Stimulated activated CD8-positive, alpha-beta memory T cell treated with anti-CD3 and anti-CD28 coated beads, Interleukin-2, amount 100 ng/mL, for 48 hours (primary cell): Measurements from ENCODE around the gene OR2S2.
"Not testable (repeated sequence)": the region's sequence is repeated elsewhere in the genome, so short reads cannot be mapped to it uniquely, and the experiment has no call there.

ENCODE experiments used
- DNase-seq, 2 donors: peaks; one replicate each; pipeline ENCODE4 v3.0.0-alpha.2; 2020; ENCODE audit warnings: low read depth in 2 of 2

The OR2S2 gene

DNA sequence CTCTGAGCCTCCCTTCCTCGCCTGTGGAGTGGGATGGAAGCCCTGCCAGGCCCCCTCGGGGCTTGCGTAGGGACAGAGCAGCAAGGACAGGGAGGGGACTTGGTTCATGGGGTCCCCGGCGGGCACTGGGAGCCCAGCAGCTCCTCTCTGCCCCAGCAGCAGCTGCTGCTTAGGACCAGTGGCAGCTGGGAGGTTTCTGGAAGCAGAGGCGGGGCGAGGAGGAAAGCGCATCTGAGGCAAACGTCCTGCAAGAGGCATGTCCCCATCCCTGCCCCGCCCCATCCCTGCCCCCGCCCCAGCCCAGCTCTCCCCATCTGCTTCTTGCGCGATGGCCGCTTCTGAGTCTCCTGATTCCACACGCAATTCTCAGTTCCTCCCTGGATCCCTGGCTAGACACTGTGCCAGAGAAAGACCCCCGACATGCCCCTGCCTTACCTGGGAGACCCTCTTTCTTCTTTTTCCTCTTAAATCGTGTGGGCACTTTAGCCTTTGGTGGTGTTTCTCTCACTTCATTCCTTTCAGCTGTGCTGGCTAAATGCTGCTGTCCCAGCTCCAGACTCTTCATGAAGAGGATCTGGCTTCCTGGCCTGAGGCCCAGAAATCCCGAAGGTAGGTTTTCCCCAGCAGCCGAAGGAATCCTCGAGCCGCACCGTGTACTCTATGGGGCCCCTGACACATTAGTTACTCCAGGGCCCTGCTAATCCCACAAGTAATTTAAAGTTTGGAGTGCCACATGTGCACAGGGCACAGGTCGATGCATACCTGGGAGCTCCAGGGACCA lies 4.4 kb upstream of the OR2S2 start:
- no peak for DNase-seq

DNA sequence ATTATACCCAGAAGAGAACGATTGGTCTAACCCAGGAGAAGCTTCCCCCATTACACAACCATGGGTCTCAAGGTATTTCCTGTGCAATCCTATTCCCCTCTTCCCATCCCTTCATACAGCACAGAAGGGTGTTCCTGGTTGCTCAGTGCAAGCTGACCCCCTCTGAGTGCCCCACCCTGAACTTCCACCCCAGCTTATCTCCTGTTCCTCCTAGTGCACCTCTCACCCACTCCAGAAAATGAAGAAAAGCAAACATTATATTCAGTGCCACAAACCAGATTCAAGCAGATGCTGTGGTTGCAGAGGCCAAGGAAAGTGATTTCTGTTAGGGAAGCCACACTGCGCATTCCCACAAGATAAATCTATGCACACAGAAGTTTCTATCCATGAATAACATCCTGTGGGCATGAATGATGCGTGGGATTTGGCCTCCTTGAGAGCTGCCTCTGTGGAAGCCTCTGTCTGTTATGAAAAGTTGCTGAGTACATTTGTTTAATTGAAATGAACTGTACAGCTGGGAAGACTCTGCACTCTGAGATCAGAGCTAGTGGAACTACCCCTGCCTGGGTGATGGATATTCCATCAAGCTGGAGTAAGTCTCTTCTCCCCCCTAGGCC lies 2.2 kb upstream of the OR2S2 start:
- no peak for DNase-seq

- no peak for DNase-seq
Observed at GRCh38 chr9:35956651-35957050, 1.3 kb downstream of the OR2S2 start.

- no peak for DNase-seq
Observed at GRCh38 chr9:35954942-35955546, 2.9 kb downstream of the OR2S2 start.

- no peak for DNase-seq
Observed at GRCh38 chr9:35952526-35953191, 5.3 kb downstream of the OR2S2 start.

- no peak for DNase-seq
Observed at GRCh38 chr9:35951736-35952135, 6.2 kb downstream of the OR2S2 start.

- no peak for DNase-seq
Observed at GRCh38 chr9:35948901-35949318, 9.0 kb downstream of the OR2S2 start.

DNA sequence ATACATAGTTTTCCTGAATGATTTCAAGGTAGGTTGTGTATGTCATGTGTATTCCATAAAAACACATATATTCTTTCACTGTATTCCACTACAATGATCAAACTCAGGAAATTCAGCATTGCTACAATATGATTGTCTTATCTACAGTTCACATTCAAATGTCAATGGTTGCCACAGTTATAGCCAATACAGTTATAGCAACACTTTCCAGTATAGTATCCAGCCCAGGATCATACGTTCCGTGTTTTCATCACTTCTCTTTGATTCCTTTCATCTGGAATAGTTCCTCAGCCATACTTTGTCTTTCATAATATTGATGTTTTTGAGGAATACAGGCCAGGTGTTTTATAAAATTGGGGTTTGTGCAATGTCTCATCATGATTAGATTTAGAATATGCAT lies 9.5 kb downstream of the OR2S2 start:
- no peak for DNase-seq

GRCh38 chr9:35945341-35946018 lies 12.5 kb downstream of the OR2S2 start:
- DNase-seq: peak; percentile 47 to 57

DNA sequence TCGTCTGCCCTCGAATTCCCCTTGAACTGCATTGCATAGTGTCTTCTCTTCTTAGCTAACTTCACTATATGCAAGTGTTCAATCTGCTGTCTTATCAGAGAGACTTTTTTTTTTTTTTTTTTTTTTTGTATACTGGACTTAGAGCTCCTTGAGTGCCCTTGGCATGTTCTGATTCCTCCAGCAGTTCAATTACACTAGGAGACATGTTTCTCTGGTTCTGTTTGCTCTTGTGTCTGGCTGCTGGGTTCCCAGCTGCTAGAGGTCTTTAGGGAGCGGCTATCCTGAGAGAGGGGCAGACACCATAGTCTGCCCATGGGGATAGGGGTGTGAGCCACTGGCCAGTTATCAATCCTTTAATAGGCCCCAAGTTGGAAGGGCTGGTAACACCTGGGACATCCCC lies 13.1 kb downstream of the OR2S2 start:
- DNase-seq: no peak

GRCh38 chr9:35944173-35944572 lies 13.8 kb downstream of the OR2S2 start:
- DNase-seq: no peak

GRCh38 chr9:35942286-35942685 lies 15.7 kb downstream of the OR2S2 start:
- no peak for DNase-seq

- no peak for DNase-seq
Observed at GRCh38 chr9:35940458-35941407, 17.2 kb downstream of the OR2S2 start.

- no peak for DNase-seq
Observed at GRCh38 chr9:35939679-35940250, 18.2 kb downstream of the OR2S2 start.

DNA sequence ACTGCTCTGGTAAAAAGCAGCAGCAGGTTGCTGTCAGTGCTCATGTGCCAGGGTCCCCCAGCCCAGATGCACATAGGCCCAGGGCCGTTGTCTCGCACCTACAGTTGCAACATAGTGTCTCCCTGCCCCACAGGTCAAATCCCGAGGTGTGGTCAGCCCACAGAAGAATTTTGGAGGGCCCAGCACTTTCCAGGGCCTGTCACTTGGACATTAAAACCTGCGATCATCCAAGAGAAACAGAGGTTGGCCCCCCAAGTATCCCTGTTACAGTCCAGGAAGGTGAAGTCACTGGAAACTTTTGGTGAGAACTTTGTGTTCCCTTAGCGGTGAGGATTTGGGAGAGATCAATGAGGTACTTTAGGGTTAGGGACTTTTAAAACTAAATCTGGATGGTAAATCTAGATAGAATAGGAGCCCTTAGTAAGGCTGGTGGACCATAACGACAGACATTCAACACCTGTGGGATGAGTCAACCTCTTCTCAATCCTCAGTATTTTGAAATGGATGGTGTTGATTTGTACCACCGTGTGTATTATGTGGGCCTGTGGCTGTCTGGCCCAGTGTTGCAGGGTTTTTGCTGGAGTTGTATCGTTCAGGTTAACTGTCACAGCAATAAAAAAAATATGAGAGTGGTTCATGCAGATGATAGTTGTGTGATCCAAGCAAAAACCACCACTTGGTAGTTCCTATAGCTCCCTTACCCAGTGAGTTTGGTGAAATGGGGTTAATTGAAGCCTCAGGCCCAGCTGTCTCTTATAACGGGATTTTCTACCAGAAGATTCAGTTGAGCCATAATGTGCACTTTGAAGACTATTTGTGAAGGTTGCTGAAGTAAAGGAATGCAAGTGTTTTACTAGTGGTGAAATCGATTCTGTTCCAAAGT lies 19.2 kb downstream of the OR2S2 start:
- no peak for DNase-seq

- DNase-seq: no peak
Observed at GRCh38 chr9:35937227-35937626, 20.7 kb downstream of the OR2S2 start.

DNA sequence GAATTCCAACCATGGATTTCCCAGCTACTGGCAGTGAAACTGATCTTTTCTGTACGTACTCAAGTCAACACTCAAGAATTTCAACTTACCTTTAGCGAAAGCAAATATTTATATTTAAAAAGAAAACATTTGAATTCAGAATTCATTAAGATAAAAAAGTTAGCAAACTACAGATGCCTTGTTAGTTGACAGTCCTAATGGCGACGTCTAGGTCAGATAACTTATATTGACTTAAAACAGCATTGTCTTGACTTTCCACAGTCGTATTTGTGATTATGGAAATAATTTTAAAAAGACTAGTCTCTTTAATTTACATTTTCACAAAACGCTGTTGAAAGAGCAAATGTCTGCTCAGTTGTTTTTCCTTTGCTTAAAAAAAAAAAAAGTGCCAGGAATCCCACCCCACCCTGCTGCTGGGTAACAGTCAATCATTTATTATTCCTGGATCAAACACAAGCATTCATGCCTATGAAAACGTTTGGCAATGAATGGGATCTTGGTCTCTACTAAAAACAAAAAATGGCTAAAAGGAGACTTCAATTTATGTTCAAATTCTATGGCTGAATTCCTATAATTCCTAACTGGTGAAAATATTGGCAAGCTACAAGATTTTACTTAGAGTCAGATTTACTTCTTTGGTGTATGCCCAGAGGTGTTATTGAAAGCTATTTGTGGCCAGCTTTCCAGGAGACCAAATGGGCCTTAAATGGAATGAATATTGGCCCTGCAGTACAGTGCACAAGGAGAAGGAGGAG lies 22.0 kb downstream of the OR2S2 start:
- DNase-seq: no peak

- DNase-seq: no peak
Observed at GRCh38 chr9:35935261-35935660, 22.7 kb downstream of the OR2S2 start.

DNA sequence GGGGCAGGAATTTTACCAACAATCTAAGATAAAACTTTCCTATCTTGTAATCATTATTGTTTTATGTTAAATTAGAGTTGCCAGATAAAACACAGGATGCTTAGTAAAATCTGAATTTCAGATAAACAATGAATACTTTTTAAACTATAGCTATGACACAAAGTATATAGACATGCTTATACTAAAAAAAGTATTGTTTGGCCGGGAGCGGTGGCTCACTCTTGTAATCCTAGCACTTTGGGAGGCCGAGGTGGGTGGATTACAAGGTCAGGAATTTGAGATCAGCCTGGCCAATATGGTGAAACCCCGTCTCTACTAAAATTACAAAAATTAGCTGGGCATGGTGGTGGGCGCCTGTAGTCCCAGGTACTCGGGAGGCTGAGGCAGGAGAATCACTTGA lies 23.9 kb downstream of the OR2S2 start:
- not testable (repeated sequence) for DNase-seq
